Measurements from ENCODE around the gene TRIM26.
"Not testable (repeated sequence)": the region's sequence is repeated elsewhere in the genome, so short reads cannot be mapped to it uniquely, and the experiment has no call there.

Gene TRIM26

DNA sequence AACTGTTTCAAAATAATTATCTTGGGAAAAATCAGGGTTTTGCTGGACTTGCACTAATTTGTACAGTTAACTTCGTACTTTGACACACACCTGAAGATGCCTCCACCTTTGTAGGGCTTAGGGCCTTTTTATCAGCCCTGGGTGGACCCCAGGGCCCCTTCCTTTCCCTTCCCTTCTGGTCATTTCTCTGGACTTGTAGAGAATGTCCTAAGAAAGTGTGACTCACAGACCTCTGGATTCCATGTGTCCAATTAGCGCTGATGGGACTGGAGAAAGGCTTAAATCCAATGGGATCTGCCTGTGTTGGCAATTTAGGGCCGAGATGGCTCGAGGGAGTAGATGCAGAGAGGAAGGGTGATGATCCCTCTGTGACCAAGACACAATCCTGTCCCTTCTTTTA, 40.5 kb downstream of the TRIM26 start:
- no peak overlapping the region for H3K4me3 ChIP-seq (ENCODE audit: low read depth, low read length)

DNA sequence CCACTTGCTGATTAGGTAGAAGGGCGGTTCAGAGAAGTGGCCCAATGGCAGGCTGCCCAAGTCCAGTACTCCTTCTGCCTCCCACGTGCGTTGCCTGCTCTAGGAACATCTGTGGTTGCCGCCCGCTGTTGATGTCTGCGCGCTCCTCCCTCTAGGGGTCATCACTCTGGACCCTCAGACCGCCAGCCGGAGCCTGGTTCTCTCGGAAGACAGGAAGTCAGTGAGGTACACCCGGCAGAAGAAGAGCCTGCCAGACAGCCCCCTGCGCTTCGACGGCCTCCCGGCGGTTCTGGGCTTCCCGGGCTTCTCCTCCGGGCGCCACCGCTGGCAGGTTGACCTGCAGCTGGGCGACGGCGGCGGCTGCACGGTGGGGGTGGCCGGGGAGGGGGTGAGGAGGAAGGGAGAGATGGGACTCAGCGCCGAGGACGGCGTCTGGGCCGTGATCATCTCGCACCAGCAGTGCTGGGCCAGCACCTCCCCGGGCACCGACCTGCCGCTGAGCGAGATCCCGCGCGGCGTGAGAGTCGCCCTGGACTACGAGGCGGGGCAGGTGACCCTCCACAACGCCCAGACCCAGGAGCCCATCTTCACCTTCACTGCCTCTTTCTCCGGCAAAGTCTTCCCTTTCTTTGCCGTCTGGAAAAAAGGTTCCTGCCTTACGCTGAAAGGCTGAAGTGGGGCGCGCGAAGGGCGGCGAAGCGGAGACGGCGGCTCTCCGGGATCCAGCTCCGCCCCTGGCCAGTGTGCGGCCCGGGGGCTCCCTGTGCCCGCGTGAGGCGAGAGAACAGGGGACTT, 41.3 kb downstream of the TRIM26 start:
- peak overlapping the region; percentile 8 for H3K4me3 ChIP-seq (ENCODE audit: low read depth, low read length)

DNA sequence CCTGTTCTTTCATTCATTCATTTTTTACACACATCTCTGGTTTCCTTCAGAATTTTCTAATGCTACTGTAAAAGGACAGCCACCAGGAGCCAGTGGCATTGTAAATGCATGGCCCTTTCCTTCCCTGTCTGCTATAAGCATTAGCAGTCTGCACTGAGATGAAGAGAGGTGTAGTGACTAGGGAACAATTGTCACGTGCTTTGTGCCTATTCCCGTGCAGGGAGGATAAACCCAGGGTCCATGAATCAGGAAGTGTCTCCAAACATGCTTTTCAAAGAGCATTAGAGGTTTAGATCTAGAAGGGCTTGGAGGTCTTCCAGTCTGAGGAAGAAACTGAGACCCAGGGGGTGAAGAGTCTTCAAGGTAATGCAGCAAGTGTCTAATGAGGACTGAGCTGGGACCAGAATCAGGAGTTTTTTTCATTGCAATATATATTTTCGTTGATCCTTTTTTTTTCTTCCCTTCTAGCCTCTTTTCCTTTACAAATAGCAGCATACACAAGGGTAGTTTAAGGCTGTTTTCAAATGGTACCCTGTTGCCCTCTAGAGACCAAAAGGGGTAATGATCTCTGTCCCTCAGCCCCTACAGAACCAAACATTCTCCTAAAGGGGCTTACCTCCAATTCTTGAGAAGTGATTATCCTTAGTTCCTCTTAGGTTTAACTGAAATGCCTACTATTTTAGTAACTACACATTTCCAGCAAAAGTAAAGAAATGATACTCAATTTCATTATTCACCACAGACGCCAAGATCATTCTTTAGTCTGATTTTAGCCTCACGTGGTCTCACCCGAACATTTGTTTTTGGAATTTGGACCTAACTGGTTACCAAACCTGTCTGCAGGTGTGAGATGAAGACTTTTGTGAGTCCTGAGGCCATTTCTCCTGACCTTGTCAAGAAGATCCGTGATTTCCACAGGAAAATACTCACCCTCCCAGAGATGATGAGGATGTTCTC, 43.3 kb downstream of the TRIM26 start:
- H3K4me3 ChIP-seq (ENCODE audit: low read depth, low read length), result no peak overlapping the region

DNA sequence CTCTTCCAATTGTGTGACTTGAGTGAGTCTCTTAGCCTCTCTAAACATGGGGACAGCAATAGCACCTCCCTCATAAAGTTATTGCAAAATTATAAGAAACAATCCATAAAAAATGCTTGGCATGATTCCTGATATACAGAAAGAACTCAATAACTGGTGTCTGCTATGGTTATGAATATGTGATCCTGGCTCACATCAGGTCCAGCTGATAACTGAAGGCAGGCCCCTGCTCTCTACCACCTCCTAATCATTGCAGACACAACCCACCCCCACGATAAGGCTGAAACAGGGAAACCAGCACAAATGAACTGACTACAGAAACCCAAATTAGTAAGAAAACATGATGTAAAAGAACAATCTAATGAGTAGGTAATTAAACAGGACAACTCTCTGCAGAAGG, 44.5 kb downstream of the TRIM26 start:
- H3K4me3 ChIP-seq (ENCODE audit: low read depth, low read length), result no peak overlapping the region

DNA sequence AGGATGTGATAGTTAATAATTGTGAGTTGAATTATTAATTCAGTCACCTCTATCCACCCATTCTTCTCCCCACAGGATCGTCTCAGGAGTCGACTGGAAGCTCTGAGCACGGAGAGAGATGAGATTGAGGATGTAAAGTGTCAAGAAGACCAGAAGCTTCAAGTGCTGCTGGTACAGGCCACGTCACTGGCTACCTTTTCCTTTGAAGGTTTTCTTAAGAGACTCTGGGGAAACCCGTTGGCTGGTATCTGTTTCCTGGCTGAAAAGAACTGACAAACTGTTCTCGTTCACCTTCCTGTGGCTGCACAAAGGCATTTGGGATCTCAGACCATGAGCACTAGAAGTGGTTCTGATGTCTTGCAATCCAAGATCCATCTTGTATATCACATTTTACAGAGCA, 46.1 kb downstream of the TRIM26 start:
- no peak overlapping the region for H3K4me3 ChIP-seq (ENCODE audit: low read depth, low read length)

DNA sequence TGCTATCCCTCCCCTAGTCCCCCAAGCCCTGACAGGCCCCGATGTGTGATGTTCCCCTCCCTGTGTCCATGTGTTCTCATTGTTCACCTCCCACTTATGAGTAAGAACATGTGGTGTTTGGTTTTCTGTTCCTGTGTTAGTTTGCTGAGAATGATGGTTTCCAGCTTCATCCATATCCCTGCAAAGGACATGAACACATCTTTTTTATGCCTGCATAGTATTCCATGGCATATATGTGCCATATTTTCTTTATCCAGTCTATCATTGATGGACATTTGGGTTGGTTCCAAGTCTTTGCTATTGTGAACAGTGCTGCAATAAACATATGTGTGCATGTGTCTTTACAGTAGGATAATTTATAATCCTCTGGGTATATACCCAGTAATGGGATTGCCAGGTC, 48.0 kb downstream of the TRIM26 start:
- not testable (repeated sequence) for H3K4me3 ChIP-seq (ENCODE audit: low read depth, low read length)

DNA sequence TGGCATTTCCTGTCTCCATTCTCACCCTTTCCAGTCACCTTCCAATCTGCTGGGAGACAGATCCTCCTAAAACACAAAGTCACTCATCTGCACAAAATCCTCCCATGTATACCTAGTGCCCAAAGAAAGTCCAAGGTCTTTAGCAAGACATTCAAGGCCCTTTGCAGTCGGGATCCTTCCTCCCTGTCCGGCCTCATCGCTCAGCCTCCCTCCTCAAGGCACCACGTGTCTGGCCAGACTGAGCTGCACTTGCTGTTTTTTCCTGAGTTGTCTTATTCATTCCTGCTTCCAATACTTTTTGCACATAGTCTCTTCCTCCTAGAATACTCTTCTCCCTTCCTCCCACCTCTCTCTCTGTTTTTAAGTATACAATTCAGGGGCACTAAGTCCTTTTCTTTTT, 48.5 kb downstream of the TRIM26 start:
- H3K4me3 ChIP-seq (ENCODE audit: low read depth, low read length), result no peak overlapping the region

DNA sequence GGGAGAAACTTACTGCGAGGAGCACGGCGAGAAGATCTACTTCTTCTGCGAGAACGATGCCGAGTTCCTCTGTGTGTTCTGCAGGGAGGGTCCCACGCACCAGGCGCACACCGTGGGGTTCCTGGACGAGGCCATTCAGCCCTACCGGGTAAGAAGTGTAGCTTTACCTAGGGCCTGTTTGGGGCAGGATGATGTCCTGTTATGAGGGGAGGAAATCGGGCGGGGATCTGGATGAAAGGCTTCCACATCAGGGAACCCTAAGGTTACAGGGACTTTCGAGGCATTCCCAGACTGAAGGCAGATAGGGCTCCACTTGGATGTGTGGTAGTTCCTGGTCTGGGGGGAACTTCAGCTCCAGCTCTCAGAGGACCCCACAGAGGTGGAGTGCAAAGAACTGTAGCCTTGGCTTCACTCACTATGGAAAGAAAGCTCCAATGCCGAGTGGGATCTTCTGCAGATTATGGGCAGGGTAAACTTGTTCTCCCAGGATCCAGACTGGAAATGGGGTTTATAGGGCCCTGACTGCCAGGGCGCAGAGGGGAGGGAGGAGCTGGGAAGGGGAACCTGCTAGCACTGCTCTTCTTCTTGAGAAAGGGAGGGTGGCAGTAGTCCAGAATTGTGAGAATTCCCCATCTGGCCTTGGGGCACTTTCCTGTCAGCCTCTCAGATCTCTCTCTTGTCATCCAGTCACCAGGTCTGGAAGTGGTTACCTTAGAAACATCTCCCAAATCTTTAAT, 49.1 kb downstream of the TRIM26 start:
- H3K4me3 ChIP-seq (ENCODE audit: low read depth, low read length), result no peak overlapping the region

DNA sequence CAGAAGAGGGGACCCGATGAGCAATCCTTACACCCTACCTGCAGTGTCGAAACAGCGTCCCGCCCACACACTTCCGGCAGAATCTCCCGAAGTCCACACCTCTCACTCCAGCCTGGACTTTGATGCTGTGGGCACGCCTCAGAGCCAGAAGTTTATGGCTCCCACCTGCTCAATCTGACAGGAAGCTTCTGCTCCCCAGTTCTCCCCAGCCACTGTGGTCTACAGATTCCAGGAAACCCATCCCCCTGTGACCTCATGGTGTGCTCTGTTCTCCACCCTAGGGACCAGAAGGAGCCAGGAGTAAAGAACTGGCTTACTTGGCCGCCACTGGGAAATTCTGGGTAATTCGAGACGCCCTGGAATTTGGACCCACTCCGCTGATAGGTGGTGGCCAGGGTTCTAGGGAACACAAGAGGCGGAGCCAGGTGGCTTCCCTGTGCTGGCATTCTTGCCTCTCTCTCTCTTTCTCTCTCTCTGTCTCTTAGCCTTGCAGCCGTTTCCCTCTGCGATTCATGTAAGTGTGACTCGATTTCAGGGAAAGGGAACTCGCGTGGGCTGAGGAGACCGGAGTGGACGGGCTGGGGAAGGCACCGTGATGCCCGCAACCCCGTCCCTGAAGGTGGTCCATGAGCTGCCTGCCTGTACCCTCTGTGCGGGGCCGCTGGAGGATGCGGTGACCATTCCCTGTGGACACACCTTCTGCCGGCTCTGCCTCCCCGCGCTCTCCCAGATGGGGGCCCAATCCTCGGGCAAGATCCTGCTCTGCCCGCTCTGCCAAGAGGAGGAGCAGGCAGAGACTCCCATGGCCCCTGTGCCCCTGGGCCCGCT, 49.9 kb downstream of the TRIM26 start, which contains the start of gene TRIM15:
Gene TRIM15 (plus strand): TSS at position 457 of the 828 bp plus-strand sequence. CDS start 139 bp downstream, at position 596.
- no peak within 1 kb of the TSS for H3K4me3 ChIP-seq (ENCODE audit: low read depth, low read length)

DNA sequence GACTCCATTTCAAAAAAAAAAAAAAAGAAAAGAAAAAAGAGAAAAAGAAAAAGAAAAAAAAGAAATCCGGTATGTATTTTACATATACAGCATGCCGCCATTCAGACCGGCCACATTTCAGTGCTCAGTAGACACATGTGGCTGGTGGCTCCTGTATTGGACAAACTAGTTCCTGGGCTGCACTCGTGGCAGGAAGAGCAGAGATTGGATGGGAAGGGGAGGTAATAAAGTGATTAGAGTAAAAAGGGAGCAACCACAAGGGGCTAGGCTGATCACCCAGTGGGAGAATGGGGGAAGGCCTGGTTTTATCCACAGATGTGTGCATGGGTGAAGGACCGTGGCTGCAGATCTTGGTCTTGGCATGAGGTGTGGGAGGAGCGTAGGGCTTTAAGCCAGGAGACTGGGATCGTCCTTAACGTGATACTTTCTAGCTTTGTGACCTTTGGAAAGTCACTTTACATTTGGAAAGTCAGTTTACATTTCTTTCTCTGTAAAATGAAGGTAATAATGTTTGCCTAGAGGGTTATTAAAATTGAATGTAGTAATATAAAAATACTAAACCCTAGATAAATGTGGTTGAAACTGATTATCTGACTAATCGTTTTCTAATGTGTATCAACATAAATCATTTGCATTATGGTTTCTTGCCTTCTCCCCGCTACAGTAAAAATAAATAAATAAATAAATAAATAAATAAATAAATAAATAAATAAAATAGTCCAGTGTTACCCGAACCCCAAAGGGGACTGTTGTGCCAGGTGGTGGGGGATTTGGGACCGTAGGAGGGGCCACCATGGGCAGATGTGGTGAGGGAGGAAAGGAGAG, 50.7 kb downstream of the TRIM26 start:
- no peak overlapping the region for H3K4me3 ChIP-seq (ENCODE audit: low read depth, low read length)

DNA sequence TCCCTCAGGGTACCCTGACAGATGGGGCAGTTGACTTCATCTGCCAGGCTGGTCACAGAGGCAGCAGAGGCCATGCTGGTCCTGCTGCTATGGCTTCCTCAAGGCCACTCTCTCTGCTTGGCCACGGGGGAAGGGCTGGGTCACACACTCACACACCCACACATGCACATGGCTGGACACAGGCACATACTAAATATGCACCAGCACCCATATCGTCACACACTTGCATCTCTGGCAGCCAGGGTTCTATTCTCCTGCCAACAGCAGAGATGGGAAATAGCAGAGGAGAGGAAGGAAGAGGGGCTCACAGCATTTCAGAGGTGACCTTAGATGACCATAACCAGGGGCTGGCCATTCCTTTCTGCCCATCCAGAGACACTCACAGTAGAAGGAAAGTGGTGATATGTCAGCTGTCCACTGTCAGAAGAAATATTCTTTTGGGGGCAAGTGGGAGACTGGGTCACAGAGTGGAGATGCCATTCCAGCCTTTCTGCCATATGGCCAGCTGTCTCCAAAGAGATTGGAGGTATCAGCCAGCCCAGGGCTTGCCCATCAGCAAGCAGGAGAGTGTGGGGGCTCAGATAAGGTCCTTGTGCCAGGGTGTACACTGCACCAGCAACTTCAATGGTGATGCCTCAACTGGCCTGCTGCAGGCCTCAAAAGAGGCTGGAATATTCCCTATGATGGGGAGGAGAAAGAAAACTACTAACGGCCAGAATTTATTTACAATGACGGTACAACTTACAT, 52.2 kb downstream of the TRIM26 start, which contains the start of gene TRIM10:
Gene TRIM10 (minus strand): TSS at position 427 of the 747 bp plus-strand sequence. CDS start 353 bp downstream, at position 74.
- H3K4me3 ChIP-seq (ENCODE audit: low read depth, low read length), result no peak within 1 kb of the TSS

DNA sequence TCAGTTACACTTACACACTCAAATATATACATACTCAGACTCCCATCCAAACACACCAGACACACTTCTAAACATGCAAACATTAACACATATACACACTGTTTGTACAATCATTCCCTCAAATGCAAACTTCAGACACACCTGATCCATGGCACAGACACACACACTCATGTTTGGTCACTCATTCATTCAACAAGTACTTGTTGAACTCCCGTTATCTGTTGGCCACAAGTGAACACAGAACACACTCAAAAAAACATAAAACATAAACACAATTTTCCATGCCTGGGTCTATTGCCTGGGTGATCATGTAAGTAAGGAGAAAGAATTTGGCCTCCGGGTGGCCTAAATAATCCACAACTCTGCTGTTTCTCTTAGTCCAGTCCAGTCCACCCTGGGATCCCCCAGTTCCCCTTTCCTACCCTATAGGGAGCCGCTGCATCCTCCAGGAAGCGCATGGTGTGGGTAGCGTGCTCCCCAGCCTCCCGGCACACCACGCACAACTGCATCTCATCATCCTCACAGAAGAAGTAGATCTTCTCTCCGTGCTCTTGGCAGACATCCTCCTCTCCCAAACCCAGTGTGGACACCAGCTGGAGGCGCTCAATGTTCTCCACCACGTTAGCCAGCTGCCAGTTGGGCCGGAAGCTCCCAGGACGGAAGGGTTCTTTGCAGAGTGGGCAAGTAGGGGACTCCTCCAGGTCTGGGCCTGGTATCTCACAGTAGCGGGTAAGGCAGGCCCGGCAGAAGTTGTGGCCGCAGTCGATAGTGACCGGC, 53.0 kb downstream of the TRIM26 start:
- H3K4me3 ChIP-seq (ENCODE audit: low read depth, low read length), result no peak overlapping the region

DNA sequence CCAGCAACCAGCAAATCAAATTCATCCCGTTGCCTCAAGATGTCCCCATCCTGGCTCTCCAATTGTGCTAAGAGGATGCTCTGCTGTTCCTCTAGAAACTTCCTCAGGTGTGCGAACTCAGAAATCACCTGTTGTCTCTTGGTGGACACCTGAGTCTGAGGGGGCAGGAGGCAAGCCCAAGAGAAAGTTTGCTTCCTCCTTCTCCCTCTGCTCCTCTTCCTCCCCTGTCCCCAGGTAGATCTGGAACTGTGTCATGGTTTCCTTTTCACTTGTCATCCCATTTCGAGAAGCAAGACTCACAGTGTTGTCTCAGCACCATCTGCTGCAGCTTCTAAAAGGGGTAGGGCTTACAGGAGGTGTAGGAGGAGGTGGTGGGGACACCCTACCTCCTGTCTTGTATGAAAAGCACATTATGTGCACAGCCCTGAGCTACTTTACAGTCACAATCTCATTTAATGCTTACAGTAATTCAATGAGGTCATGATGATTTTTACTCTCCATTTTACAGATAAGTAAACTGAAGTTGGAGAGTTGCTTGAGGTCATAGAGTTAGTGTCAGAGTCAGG, 54.6 kb downstream of the TRIM26 start:
- no peak overlapping the region for H3K4me3 ChIP-seq (ENCODE audit: low read depth, low read length)

DNA sequence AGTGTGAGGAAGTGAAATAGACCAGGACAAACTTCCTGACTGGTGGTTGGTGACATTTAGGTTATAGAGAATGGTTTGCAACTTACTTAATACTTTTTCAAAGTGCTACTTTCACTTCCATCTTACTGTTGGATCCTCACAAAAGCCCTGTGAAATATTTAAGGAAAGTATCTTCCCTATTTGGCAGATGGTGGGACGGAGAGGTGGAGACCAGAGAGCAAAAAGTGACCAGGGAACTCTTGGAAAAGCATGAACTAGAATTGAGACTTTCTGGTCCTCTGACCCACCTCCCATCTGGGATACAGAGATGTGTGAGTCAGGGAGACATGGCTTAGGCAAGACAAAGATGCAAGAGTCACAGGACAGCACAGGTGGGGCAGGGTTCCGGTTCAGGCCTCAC, 55.2 kb downstream of the TRIM26 start:
- no peak overlapping the region for H3K4me3 ChIP-seq (ENCODE audit: low read depth, low read length)

DNA sequence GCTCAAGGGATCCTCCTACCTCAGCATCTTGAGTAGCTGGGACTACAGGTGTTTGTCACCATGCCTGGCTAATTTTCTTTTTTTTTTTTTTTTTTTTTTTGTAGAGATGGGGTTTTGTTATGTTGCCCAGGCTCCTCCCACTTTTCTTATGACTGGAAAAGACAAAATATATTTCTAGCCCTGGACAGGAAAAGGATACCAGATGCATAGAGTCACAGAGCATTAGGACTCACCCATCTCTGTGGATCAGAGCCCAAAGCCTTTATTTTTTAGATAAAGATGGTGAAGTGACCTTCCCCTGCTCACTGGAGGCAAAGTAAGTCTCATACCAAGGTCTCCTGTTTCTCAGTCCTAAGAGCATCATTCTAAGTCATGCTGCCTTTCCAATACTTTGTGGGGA, 55.6 kb downstream of the TRIM26 start:
- H3K4me3 ChIP-seq (ENCODE audit: low read depth, low read length), result no peak overlapping the region

DNA sequence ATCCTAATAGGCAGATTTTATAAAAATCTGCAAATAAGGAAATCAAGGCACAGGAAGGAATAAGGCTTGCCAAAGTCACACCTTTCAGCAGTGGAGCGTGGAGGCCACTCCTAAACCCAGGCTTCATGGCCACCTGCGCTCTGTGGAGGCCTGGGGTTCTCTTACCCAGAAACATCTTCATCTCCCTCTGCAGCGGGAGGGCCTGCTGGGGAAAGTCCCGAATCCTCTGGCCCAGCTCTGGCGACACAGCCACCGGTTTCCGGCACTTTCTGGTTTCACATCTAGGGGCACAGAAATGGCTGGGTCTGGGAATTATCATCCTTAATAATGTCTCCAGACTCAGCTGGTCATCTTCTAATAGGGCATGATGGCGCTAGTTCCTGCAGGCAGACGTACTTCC, 56.4 kb downstream of the TRIM26 start:
- no peak overlapping the region for H3K4me3 ChIP-seq (ENCODE audit: low read depth, low read length)

DNA sequence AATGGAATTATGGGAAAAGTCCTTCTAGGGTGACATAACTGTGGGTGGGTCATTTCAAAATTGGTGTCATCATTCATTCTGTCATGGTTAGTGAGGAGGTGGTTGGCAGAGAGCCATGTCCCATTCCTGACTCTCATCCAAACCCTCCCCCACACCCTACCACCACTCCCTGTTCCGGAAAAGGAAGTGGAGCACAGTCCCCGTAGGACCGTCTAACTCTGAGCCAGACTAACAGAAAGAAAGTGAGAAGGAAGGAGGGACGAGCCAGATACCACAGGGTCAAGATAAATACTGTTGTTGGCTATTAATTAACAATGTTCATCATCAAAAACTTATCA, 57.0 kb downstream of the TRIM26 start:
- H3K4me3 ChIP-seq (ENCODE audit: low read depth, low read length), result no peak overlapping the region

All from iPS-11a (cell line).